ENCODE results near the gene RFTN1. TPM values are rescaled to one million over a fixed set of nuclear protein-coding genes. Genes with fewer than 3 reads are reported as not detected.

Gene RFTN1
- total RNA-seq, 4 donors from 2014 or later: 11.2 to 39.5 (median 25.6) TPM

- H3K4me3 ChIP-seq (ENCODE audit: low read depth, poor library complexity, severe bottlenecking): no peak overlapping the region
- WGBS, 2 donors: 62 to 83% methylated on average over 1 of the region's 1 CpG
- no peak for TF ChIP-seq CTCF (IDR thresholded peaks at IDR 0.05)
- TF ChIP-seq POLR2A (IDR thresholded peaks at IDR 0.05): no peak
- intact Hi-C loops (cut with DNase I; ENCODE audit: low total_unique reads): no loop called here
- DNase-seq (ENCODE audit: low spot score in 2 of 2): no peak
Observed at GRCh38 chr3:16503191-16503776, 10.2 kb downstream of the RFTN1 start.

GRCh38 chr3:16502347-16502908 lies 11.1 kb downstream of the RFTN1 start:
- WGBS, 2 donors: 88 to 89% methylated on average over 7 of the region's 7 CpGs
- no peak overlapping the region for H3K4me3 ChIP-seq (ENCODE audit: low read depth, poor library complexity, severe bottlenecking)
- TF ChIP-seq CTCF (IDR thresholded peaks at IDR 0.05) (no peak), POLR2A (IDR thresholded peaks at IDR 0.05) (no peak)
- no peak for DNase-seq (ENCODE audit: low spot score in 2 of 2)
- intact Hi-C loops (cut with DNase I; ENCODE audit: low total_unique reads): no loop called here

GRCh38 chr3:16501376-16501775 lies 12.1 kb downstream of the RFTN1 start:
- TF ChIP-seq POLR2A (IDR thresholded peaks at IDR 0.05) (no peak), CTCF (IDR thresholded peaks at IDR 0.05) (no peak)
- intact Hi-C loops (cut with DNase I; ENCODE audit: low total_unique reads): no loop called here
- WGBS, 2 donors: 91% methylated on average over 4 of the region's 4 CpGs
- DNase-seq (ENCODE audit: low spot score in 2 of 2): no peak
- no peak overlapping the region for H3K4me3 ChIP-seq (ENCODE audit: low read depth, poor library complexity, severe bottlenecking)

- no peak overlapping the region for H3K4me3 ChIP-seq (ENCODE audit: low read depth, poor library complexity, severe bottlenecking)
- intact Hi-C loops (cut with DNase I; ENCODE audit: low total_unique reads): no loop called here
- 92 to 94% methylated on average over 12 of the region's 12 CpGs for WGBS, 2 donors
- no peak for DNase-seq (ENCODE audit: low spot score in 2 of 2)
- no peak for TF ChIP-seq CTCF (IDR thresholded peaks at IDR 0.05)
Observed at GRCh38 chr3:16500911-16501310, 12.6 kb downstream of the RFTN1 start.

GRCh38 chr3:16500093-16500492 lies 13.4 kb downstream of the RFTN1 start:
- intact Hi-C loops (cut with DNase I; ENCODE audit: low total_unique reads): no loop called here
- H3K4me3 ChIP-seq (ENCODE audit: low read depth, poor library complexity, severe bottlenecking): no peak overlapping the region

More at GRCh38 chr3:16500093-16500492, 13.4 kb downstream of the RFTN1 start:
- WGBS, 2 donors: 97 to 98% methylated on average over 1 of the region's 1 CpG
- TF ChIP-seq POLR2A (IDR thresholded peaks at IDR 0.05): no peak
- TF ChIP-seq CTCF (IDR thresholded peaks at IDR 0.05): no peak
- DNase-seq (ENCODE audit: low spot score in 2 of 2): no peak

Data from lower leg skin (tissue), 4 donors.